HEK293T (cell line): ENCODE measurements around the gene DUSP3.

Experiments used
- BHLHE40 ChIP-seq: fragments of 450-650 bp; IDR thresholded peaks from 2 replicates; pipeline ENCODE4 v1.6.1; 2016; ENCODE audit warnings: mild to moderate bottlenecking, moderate library complexity, borderline replicate concordance
- ELF4 ChIP-seq: fragments of 450-650 bp; IDR thresholded peaks from 2 replicates; pipeline ENCODE4 v1.6.1; 2017; ENCODE audit warnings: antibody characterized with exemption
- FOXA1 ChIP-seq: fragments of 450-650 bp; IDR thresholded peaks from 2 replicates; pipeline ENCODE4 v1.6.1; 2016; ENCODE audit warnings: mild to moderate bottlenecking
- FOXM1 ChIP-seq: fragments of 450-650 bp; IDR thresholded peaks from 2 replicates; pipeline ENCODE4 v1.6.1; 2017; ENCODE audit warnings: mild to moderate bottlenecking, borderline replicate concordance
- HDGF ChIP-seq: fragments of 450-650 bp; IDR thresholded peaks from 2 replicates; pipeline ENCODE4 v1.6.1; 2017; ENCODE audit warnings: antibody characterized with exemption, borderline replicate concordance
- L3MBTL2 ChIP-seq: fragments of 450-650 bp; conservative IDR thresholded peaks from 2 replicates; pipeline ENCODE4 v1.6.1; 2016; ENCODE audit warnings: mild to moderate bottlenecking
- LEF1 ChIP-seq: fragments of 450-650 bp; IDR thresholded peaks from 2 replicates; pipeline ENCODE4 v1.6.1; 2017; ENCODE audit warnings: mild to moderate bottlenecking, borderline replicate concordance
- SP1 ChIP-seq: fragments of 450-650 bp; IDR thresholded peaks from 2 replicates; pipeline ENCODE4 v1.6.1; 2017
- SUZ12 ChIP-seq: fragments of 450-650 bp; IDR thresholded peaks from 2 replicates; pipeline ENCODE4 v1.6.1; 2016; ENCODE audit warnings: mild to moderate bottlenecking
- TARDBP ChIP-seq: fragments of 450-650 bp; IDR thresholded peaks from 2 replicates; pipeline ENCODE4 v1.6.1; 2016
- ZNF384 ChIP-seq: fragments of 450-650 bp; IDR thresholded peaks from 2 replicates; pipeline ENCODE4 v1.6.1; 2016

GRCh38 chr17:43771463-43771862 lies 7.3 kb downstream of the DUSP3 start:
- no peak for TF ChIP-seq FOXM1
- no peak for TF ChIP-seq L3MBTL2
- no peak for TF ChIP-seq TARDBP
- no peak for TF ChIP-seq HDGF
- no peak for TF ChIP-seq ELF4
- no peak for TF ChIP-seq ZNF384
- no peak for TF ChIP-seq SP1
- TF ChIP-seq SUZ12: no peak
- TF ChIP-seq BHLHE40: no peak
- no peak for TF ChIP-seq LEF1
- TF ChIP-seq FOXA1: no peak
